ENCODE data around the gene CTAGE4.
"Not testable (repeated sequence)": the region's sequence is repeated elsewhere in the genome, so short reads cannot be mapped to it uniquely, and the experiment has no call there.

DNA sequence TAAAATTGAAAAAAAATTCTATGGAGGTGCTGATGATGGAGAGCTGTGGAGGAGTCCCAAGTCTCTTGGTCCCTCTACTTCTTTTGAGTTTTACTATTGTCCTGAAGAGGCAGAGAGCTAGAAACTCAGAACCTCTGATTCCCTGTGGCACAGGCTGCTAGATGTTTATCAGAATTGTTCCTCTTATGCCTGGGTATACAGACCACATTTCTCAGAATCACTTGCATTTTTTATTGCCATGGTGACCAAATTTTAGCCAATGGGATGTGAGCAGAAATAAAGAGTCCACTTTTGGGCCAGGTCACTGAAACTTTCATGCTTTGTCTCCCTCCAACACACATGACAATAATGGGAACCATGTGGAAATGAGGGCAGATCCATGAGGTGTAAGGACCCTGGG lies 40.4 kb downstream of the CTAGE4 start:
- not testable (repeated sequence) for TF ChIP-seq DPF2 (IDR thresholded peaks at IDR 0.05); ZNF444 (CRISPR knock-in tag; IDR thresholded peaks at IDR 0.05); ATF1 (CRISPR knock-in tag; IDR thresholded peaks at IDR 0.05); ATF1 (tag; IDR thresholded peaks at IDR 0.05); CBFA2T3 (IDR thresholded peaks at IDR 0.05)
- TF ChIP-seq, protein P1, sequence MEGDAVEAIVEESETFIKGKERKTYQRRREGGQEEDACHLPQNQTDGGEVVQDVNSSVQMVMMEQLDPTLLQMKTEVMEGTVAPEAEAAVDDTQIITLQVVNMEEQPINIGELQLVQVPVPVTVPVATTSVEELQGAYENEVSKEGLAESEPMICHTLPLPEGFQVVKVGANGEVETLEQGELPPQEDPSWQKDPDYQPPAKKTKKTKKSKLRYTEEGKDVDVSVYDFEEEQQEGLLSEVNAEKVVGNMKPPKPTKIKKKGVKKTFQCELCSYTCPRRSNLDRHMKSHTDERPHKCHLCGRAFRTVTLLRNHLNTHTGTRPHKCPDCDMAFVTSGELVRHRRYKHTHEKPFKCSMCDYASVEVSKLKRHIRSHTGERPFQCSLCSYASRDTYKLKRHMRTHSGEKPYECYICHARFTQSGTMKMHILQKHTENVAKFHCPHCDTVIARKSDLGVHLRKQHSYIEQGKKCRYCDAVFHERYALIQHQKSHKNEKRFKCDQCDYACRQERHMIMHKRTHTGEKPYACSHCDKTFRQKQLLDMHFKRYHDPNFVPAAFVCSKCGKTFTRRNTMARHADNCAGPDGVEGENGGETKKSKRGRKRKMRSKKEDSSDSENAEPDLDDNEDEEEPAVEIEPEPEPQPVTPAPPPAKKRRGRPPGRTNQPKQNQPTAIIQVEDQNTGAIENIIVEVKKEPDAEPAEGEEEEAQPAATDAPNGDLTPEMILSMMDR (IDR thresholded peaks at IDR 0.05 in 2 of 3, conservative IDR thresholded peaks at IDR 0.05 in 1 of 3; ENCODE audit: insufficient read depth in 2 of 3, low read depth in 1 of 3, low read length in 3 of 3): not testable (repeated sequence)

Data from K562 (cell line).